K562 (cell line): ENCODE measurements around the gene HIPK2. TPM values are rescaled to one million over a fixed set of nuclear protein-coding genes. Genes with fewer than 3 reads are reported as not detected.

Source experiments
- ATAC-seq: fragments of 200-7000 bp; cut with Tn5 transposase; 3 replicates; pipeline ENCODE4 v1.9.1; 2020; ENCODE audit warnings: moderate library complexity
- BruUV-seq: library from RNA; stranded (reverse); fragments of 400-500 nt; replicated peaks from 2 replicates; lab custom pipeline; 2021; lab: Mats Ljungman, UMichigan
- CTCF ChIA-PET: fragments of 300-600 bp; formaldehyde crosslinking; extraction: SDS; loops from one replicate; lab custom pipeline; 2021; ENCODE audit warnings: low intra/inter-chr PET ratio; lab: Yijun Ruan, JAX
- POLR2A ChIA-PET: fragments of 300-600, 350-650 bp; sonication (Branson Sonifier 250); formaldehyde crosslinking; extraction: SDS; loops from one replicate; lab custom pipeline; 2021; ENCODE audit warnings: antibody characterized with exemption, inconsistent platforms; lab: Yijun Ruan, JAX
- DNase-seq, 4 experiments: peaks; one replicate each; pipeline versions ENCODE4 v3.0.0 to v3.0.0-alpha.2; 2011 to 2018; ENCODE audit warnings: low spot score in 3 of 4, mixed read lengths in 3 of 4; ENCODE audit errors: extremely low read depth in 1 of 4
- FAIRE-seq: peaks from 2 replicates; lab custom pipeline; 2011; peaks lifted over from hg19 to GRCh38; lab: Jason Lieb, UNC
- H2AFZ ChIP-seq: 2 replicates; pipeline ENCODE4 v1.6.0; 2011; ENCODE audit warnings: low read depth, low read length, control low read depth, inconsistent platforms
- H3K27ac ChIP-seq: fragments of 200-600 bp; 3 replicates; pipeline ENCODE4 v1.8.0; 2011; ENCODE audit warnings: low read depth, mild to moderate bottlenecking, control low read depth, inconsistent platforms, low read length, moderate library complexity, mixed read lengths; ENCODE audit errors: extremely low read depth
- H3K27me3 ChIP-seq, 2 experiments: fragments of 300-600 bp in 1 of 2; 2 replicates in 1 of 2; 3 replicates in 1 of 2; pipeline versions ENCODE4 v1.6.0 to v1.8.0; 2011; ENCODE audit warnings: inconsistent platforms in 2 of 2, low read length in 2 of 2, mild to moderate bottlenecking in 1 of 2, mixed read lengths in 1 of 2, moderate library complexity in 1 of 2; ENCODE audit not compliant: control insufficient read depth in 2 of 2, insufficient read depth in 2 of 2
- H3K36me3 ChIP-seq: fragments of 300-600 bp; 3 replicates; pipeline ENCODE4 v1.8.0; 2011; ENCODE audit warnings: mild to moderate bottlenecking, low read length, inconsistent platforms; ENCODE audit not compliant: control insufficient read depth, insufficient read depth
- H3K4me1 ChIP-seq, 2 experiments: fragments of 200-600 bp in 1 of 2; replicated peaks in 1 of 2; 2 replicates in 1 of 2; 3 replicates in 1 of 2; pipeline versions ENCODE4 v1.5.1 to v1.8.0; 2011; ENCODE audit warnings: inconsistent platforms in 2 of 2, low read length in 2 of 2, mild to moderate bottlenecking in 1 of 2, mixed read lengths in 1 of 2, moderate library complexity in 1 of 2; ENCODE audit not compliant: control insufficient read depth in 2 of 2, insufficient read depth in 2 of 2
- H3K4me2 ChIP-seq: 2 replicates; pipeline ENCODE4 v1.6.1; 2011; ENCODE audit warnings: low read length, control low read depth, inconsistent platforms, mixed read lengths; ENCODE audit not compliant: insufficient read depth
- H3K4me3 ChIP-seq: fragments of 200-600 bp; sonication (generic), shearing (Covaris generic); 2 replicates; pipeline ENCODE4 v1.5.1; 2016; ENCODE audit warnings: control low read depth, inconsistent platforms
- H3K79me2 ChIP-seq: fragments of 200-600 bp; 3 replicates; pipeline ENCODE4 v1.8.0; 2011; ENCODE audit warnings: low read length, inconsistent platforms; ENCODE audit not compliant: control insufficient read depth, insufficient read depth
- H3K9ac ChIP-seq, 2 experiments: 2 replicates each; pipeline versions ENCODE4 v1.6.0 to v1.6.1; 2011; ENCODE audit warnings: low read depth in 2 of 2, low read length in 2 of 2, control low read depth in 1 of 2, inconsistent platforms in 1 of 2, mild to moderate bottlenecking in 1 of 2, mixed read lengths in 1 of 2; ENCODE audit not compliant: insufficient read depth in 1 of 2
- H3K9me1 ChIP-seq: one replicate; pipeline ENCODE4 v1.6.0; 2011; ENCODE audit warnings: inconsistent platforms, mild to moderate bottlenecking, low read length, moderate library complexity; ENCODE audit not compliant: control insufficient read depth, insufficient read depth
- H3K9me3 ChIP-seq: replicated peaks from 2 replicates; pipeline ENCODE4 v1.5.1; 2011; ENCODE audit warnings: low read depth, low read length, inconsistent platforms; ENCODE audit not compliant: control insufficient read depth, insufficient read depth
- H4K20me1 ChIP-seq: replicated peaks from 2 replicates; pipeline ENCODE4 v1.6.1; 2011; ENCODE audit warnings: low read length, inconsistent platforms, mixed read lengths; ENCODE audit not compliant: control insufficient read depth, insufficient read depth
- CBX5 ChIP-seq: IDR thresholded peaks from 2 replicates; pipeline ENCODE4 v1.6.1; 2014; ENCODE audit warnings: low read depth, borderline replicate concordance
- CBX8 ChIP-seq: fragments of 200-600 bp; sonication (generic); IDR thresholded peaks from 2 replicates; pipeline ENCODE4 v1.6.1; 2012; ENCODE audit warnings: borderline replicate concordance, mixed run types, low read depth, mild to moderate bottlenecking, moderate library complexity, mixed read lengths, low read length, control low read depth, inconsistent platforms; ENCODE audit not compliant: poor library complexity, severe bottlenecking; ENCODE audit errors: extremely low read depth
- KDM5B ChIP-seq: fragments of 200-600 bp; sonication (generic); IDR thresholded peaks from 2 replicates; pipeline ENCODE4 v1.6.1; 2012; ENCODE audit warnings: low read depth, mild to moderate bottlenecking, moderate library complexity, low read length, control low read depth, inconsistent platforms; ENCODE audit not compliant: insufficient replicate concordance
- MAFG ChIP-seq: fragments of 450-650 bp; conservative IDR thresholded peaks from 2 replicates; pipeline ENCODE4 v1.6.1; 2016; ENCODE audit warnings: missing genetic modification characterization, missing compliant biosample characterization
- RCOR1 ChIP-seq, 2 experiments: IDR thresholded peaks; 2 replicates each; pipeline ENCODE4 v1.6.1; 2012; ENCODE audit warnings: low read depth in 2 of 2, low read length in 2 of 2, borderline replicate concordance in 1 of 2, improper control_type of control experiment in 1 of 2
- SMAD4 ChIP-seq: fragments of 250-450 bp; sonication (Bioruptor Pico); conservative IDR thresholded peaks from 2 replicates; pipeline ENCODE4 v1.8.0; 2021; ENCODE audit warnings: inconsistent platforms, mild to moderate bottlenecking, moderate library complexity
- SNRNP70 ChIP-seq: fragments of 200-400 bp; formaldehyde crosslinking; optimal IDR thresholded peaks from 2 replicates; pipeline ENCODE3; 2017; ENCODE audit warnings: low read depth, low read length
- ZNF311 ChIP-seq: fragments of 250-450 bp; sonication (Bioruptor Pico); IDR thresholded peaks from 2 replicates; pipeline ENCODE4 v1.4.0; 2020; ENCODE audit warnings: mild to moderate bottlenecking, moderate library complexity
- ZNF583 ChIP-seq: fragments of 250-450 bp; sonication (Bioruptor Pico); IDR thresholded peaks from 2 replicates; pipeline ENCODE4 v1.4.0; 2020
- WGBS: fragments of 100-300 bp; shearing (Covaris generic); methylation state at CpG from one replicate; pipeline ENCODE4 v1.1.6; 2016; ENCODE audit warnings: low coverage, mixed read lengths; ENCODE audit not compliant: insufficient coverage; ENCODE audit errors: missing lambda C conversion rate; 5-methylcytosine and 5-hydroxymethylcytosine counted together
- in situ Hi-C: fragments of 300-500 bp; cut with MboI; formaldehyde crosslinking; loops from 4 replicates; pipeline ENCODE4 v1.15.0; 2018; ENCODE audit warnings: inconsistent platforms, mixed read lengths
- intact Hi-C: fragments of 100-400 bp; cut with micrococcal nuclease; formaldehyde crosslinking; loops from 2 replicates; pipeline ENCODE4 v1.14.2; 2022
- polyA plus RNA-seq, 8 experiments: library from polyadenylated mRNA; depleted of rRNA in 4 of 8; stranded (reverse) in 5 of 8; unstranded in 3 of 8; fragments of >200 nt; fragmentation: Nextera tagmentation in 2 of 8; fragmentation: Illumina TruSeq in 1 of 8; extraction: Ambion mirVana in 2 of 8; extraction: Trizol in 1 of 8; gene quantifications; 2 replicates each; pipeline versions ENCODE4 v1.2.1 to v1.2.3, GENCODE V29; 2011 to 2014; ENCODE audit warnings: inconsistent platforms in 1 of 8, missing spikeins in 1 of 8
- total RNA-seq, 7 experiments: library from RNA; depleted of rRNA in 6 of 7; stranded (reverse); fragments of >200 nt in 6 of 7; fragmentation: Illumina TruSeq in 2 of 7; extraction: Trizol in 2 of 7; gene quantifications; 2 replicates each; pipeline versions ENCODE4 v1.2.1 to v1.2.3, GENCODE V29; 2011 to 2021; ENCODE audit warnings: low replicate concordance in 1 of 7
- TF ChIP-seq, protein P1 (sequence below): sonication (generic); formaldehyde crosslinking; IDR thresholded peaks from 2 replicates; pipeline ENCODE4 v1.8.1; 2023; ENCODE audit warnings: mild to moderate bottlenecking, missing genetic modification reagents
- TF ChIP-seq, protein P2 (sequence below): fragments of 450-650 bp; formaldehyde crosslinking; IDR thresholded peaks from 2 replicates; pipeline ENCODE4 v1.4.0; 2020; ENCODE audit warnings: mild to moderate bottlenecking, moderate library complexity

The HIPK2 gene
- total and polyA plus RNA-seq, 9 of the 15 experiments (the other 6 are each of a cell fraction or from before 2014, with no cell fraction given), result 0.69 to 19.8 (median 5.1) TPM

DNA sequence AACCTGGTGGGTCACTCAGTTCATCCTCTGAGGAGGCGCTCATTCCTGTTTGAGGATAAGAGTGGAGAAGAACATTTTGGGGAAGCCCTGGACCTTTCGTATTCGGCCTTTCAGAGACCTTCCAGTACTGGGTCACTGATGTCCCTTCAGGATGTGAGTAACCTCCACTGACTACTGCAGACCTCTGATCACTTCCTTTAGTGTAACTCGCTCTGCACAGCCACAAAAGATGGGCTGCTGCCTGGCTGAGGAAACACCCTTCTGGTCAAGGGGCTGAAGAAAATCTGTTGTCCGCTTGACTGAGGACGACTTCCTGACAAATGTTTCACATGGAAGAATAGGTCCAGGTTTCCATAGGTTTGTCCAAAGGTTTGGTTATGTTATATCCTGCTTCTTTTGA, 35.4 kb upstream of the HIPK2 start (continued):
- TF ChIP-seq, protein P1, sequence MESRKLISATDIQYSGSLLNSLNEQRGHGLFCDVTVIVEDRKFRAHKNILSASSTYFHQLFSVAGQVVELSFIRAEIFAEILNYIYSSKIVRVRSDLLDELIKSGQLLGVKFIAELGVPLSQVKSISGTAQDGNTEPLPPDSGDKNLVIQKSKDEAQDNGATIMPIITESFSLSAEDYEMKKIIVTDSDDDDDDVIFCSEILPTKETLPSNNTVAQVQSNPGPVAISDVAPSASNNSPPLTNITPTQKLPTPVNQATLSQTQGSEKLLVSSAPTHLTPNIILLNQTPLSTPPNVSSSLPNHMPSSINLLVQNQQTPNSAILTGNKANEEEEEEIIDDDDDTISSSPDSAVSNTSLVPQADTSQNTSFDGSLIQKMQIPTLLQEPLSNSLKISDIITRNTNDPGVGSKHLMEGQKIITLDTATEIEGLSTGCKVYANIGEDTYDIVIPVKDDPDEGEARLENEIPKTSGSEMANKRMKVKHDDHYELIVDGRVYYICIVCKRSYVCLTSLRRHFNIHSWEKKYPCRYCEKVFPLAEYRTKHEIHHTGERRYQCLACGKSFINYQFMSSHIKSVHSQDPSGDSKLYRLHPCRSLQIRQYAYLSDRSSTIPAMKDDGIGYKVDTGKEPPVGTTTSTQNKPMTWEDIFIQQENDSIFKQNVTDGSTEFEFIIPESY (CRISPR knock-in tag), result no peak
- TF ChIP-seq, protein P2, sequence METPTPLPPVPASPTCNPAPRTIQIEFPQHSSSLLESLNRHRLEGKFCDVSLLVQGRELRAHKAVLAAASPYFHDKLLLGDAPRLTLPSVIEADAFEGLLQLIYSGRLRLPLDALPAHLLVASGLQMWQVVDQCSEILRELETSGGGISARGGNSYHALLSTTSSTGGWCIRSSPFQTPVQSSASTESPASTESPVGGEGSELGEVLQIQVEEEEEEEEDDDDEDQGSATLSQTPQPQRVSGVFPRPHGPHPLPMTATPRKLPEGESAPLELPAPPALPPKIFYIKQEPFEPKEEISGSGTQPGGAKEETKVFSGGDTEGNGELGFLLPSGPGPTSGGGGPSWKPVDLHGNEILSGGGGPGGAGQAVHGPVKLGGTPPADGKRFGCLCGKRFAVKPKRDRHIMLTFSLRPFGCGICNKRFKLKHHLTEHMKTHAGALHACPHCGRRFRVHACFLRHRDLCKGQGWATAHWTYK (CRISPR knock-in tag), result no peak

DNA sequence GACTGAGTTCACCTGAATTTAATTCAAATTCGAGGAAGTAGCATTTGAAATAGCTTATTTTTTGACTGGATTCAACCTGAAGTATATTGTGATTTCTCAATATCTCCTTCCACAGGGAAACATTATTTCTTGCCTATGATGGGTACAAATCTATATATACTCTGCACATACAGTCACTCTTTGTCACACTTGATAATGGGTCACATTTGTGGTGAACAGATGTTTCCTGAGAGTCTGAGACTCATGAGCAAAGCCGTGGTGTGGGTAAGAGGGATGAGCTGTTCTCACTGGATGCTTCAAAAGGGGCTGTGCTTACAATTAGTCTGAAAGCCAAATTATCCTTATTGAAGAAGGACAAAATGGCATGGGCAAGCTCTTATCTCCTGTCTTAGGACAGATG, 33.3 kb upstream of the HIPK2 start:
- in situ Hi-C loops, result no loop called here
- no peak for FAIRE-seq
- no TSS peak for BruUV-seq

More for the DNA sequence above, 33.3 kb upstream of the HIPK2 start:
- POLR2A ChIA-PET, result interaction anchor here (0.7 to 1.5 kb wide), 3 partner anchors 10 to 12 kb away, joined by 3 to 5 read pairs (median 4); no protein-coding TSS in a partner anchor
- H3K4me2 ChIP-seq, result no peak overlapping the region
- H3K27me3 ChIP-seq, result peaks cover 11 to 15% of the 10 kb centered on the region in 2 experiments
- intact Hi-C loops, result no loop called here
- H4K20me1 ChIP-seq, result no peaks in the 10 kb centered on the region
- TF ChIP-seq ZNF583 (CRISPR knock-in tag) (no peak), SMAD4 (no peak), RCOR1 (IDR thresholded peaks at IDR 0.05; ENCODE audit: borderline replicate concordance in 1 of 2, low read depth in 2 of 2, low read length in 2 of 2) (no peak), SNRNP70 (no peak), CBX5 (no peak), KDM5B (no peak), CBX8 (no peak), MAFG (tag) (no peak), ZNF311 (no peak)
- CTCF ChIA-PET, result no interaction called here
- H3K4me3 ChIP-seq, result no peak overlapping the region
- H3K9ac ChIP-seq, result no peak overlapping the region
- DNase-seq (no peak), ATAC-seq (no peak)
- H3K9me3 ChIP-seq, result no peaks in the 10 kb centered on the region; the same call in none of the 2 replicates
- H3K27ac ChIP-seq, result no peak overlapping the region
- H3K79me2 ChIP-seq, result no peaks in the 10 kb centered on the region
- H3K9me1 ChIP-seq, result no peaks in the 10 kb centered on the region
- no peak overlapping the region for H2AFZ ChIP-seq
- H3K4me1 ChIP-seq, result no peaks in the 10 kb centered on the region
- no peaks in the 10 kb centered on the region for H3K36me3 ChIP-seq
- 1% methylated on average over 2 of the region's 2 CpGs for WGBS
